PC-3 (cell line): ENCODE data around the gene MAPKBP1. TPM values are rescaled to one million over a fixed set of nuclear protein-coding genes. Genes with fewer than 3 reads are reported as not detected.

Source experiments
- ATAC-seq: fragments of 200-7000 bp; cut with Tn5 transposase; 2 replicates; pipeline ENCODE4 v1.9.1; 2020; ENCODE audit warnings: mild to moderate bottlenecking, moderate library complexity
- BruUV-seq: library from RNA; stranded (reverse); fragments of 400-500 nt; replicated peaks from 2 replicates; lab custom pipeline; 2021; lab: Mats Ljungman, UMichigan
- CTCF ChIA-PET: fragments of 300-600 bp; sonication (Branson Sonifier 250); formaldehyde crosslinking; loops from one replicate; lab custom pipeline; 2022; ENCODE audit warnings: antibody characterized with exemption; lab: Charles Lee
- POLR2A ChIA-PET: fragments of 300-600 bp; sonication (Branson Sonifier 250); formaldehyde crosslinking; loops from one replicate; lab custom pipeline; 2022; ENCODE audit warnings: antibody characterized with exemption; ENCODE audit not compliant: unreplicated experiment; lab: Charles Lee
- DNase-seq: peaks from one replicate; pipeline ENCODE4 v3.0.0-alpha.2; 2015
- H2AFZ ChIP-seq: fragments of 300-600 bp; sonication (generic); 2 replicates; pipeline ENCODE4 v1.6.0; 2016; ENCODE audit warnings: antibody characterized with exemption, low read length
- H3F3A ChIP-seq: fragments of 300-600 bp; sonication (generic); one replicate; pipeline ENCODE4 v1.6.0; 2017; ENCODE audit warnings: antibody characterized with exemption, low read length, control low read depth, mild to moderate bottlenecking; ENCODE audit not compliant: unreplicated experiment
- H3K27ac ChIP-seq: fragments of 300-600 bp; sonication (generic); 2 replicates; pipeline ENCODE4 v1.5.1; 2016; ENCODE audit warnings: mild to moderate bottlenecking, low read length
- H3K27me3 ChIP-seq: fragments of 300-600 bp; sonication (generic); 2 replicates; pipeline ENCODE4 v1.6.1; 2016; ENCODE audit warnings: low read length, mixed read lengths
- H3K36me3 ChIP-seq: fragments of 300-600 bp; sonication (generic); 2 replicates; pipeline ENCODE4 v1.6.1; 2016; ENCODE audit warnings: low read depth, mixed run types, low read length, mixed read lengths
- H3K4me1 ChIP-seq: fragments of 300-600 bp; sonication (generic); 2 replicates; pipeline ENCODE4 v1.5.1; 2016; ENCODE audit warnings: low read length; ENCODE audit not compliant: insufficient read depth
- H3K4me2 ChIP-seq: fragments of 300-600 bp; sonication (generic); 2 replicates; pipeline ENCODE4 v1.6.0; 2016; ENCODE audit warnings: low read length
- H3K4me3 ChIP-seq: fragments of 300-600 bp; sonication (generic); 2 replicates; pipeline ENCODE4 v1.5.1; 2016; ENCODE audit warnings: mild to moderate bottlenecking, low read length, mixed read lengths
- H3K79me2 ChIP-seq: fragments of 300-600 bp; sonication (generic); 2 replicates; pipeline ENCODE4 v1.6.1; 2017; ENCODE audit warnings: low read length, mixed read lengths
- H3K9ac ChIP-seq: fragments of 300-600 bp; sonication (generic); 2 replicates; pipeline ENCODE4 v1.6.0; 2016; ENCODE audit warnings: mild to moderate bottlenecking, low read length
- H3K9me2 ChIP-seq: fragments of 300-600 bp; sonication (generic); replicated peaks from 2 replicates; pipeline ENCODE4 v1.6.1; 2016; ENCODE audit warnings: mixed run types, low read length, mixed read lengths
- H3K9me3 ChIP-seq: fragments of 300-600 bp; sonication (generic); 2 replicates; pipeline ENCODE4 v1.6.1; 2016; ENCODE audit warnings: low read length, mixed read lengths
- H4K20me1 ChIP-seq: fragments of 300-600 bp; sonication (generic); 2 replicates; pipeline ENCODE4 v1.6.1; 2016; ENCODE audit warnings: low read length, mixed read lengths
- EZH2 ChIP-seq: fragments of 300-600 bp; sonication (generic); IDR thresholded peaks from one replicate; pipeline ENCODE4 v1.6.1; 2017; ENCODE audit warnings: antibody characterized with exemption, mild to moderate bottlenecking, low read length; ENCODE audit not compliant: unreplicated experiment
- EZH2phosphoT487 ChIP-seq: fragments of 300-600 bp; sonication (generic); IDR thresholded peaks from 2 replicates; pipeline ENCODE4 v1.6.1; 2018; ENCODE audit warnings: mild to moderate bottlenecking, antibody characterized with exemption, low read length, borderline replicate concordance
- intact Hi-C: fragments of 100-400 bp; cut with micrococcal nuclease; formaldehyde crosslinking; loops from 2 replicates; pipeline ENCODE4 v1.9.0; 2023
- total RNA-seq: library from RNA; depleted of rRNA; stranded (reverse); fragments of >200 nt; gene quantifications from 2 replicates; pipeline ENCODE4 v1.2.3, GENCODE V29; 2014
- TF ChIP-seq, protein P1 (sequence below): fragments of 300-600 bp; sonication (generic); conservative IDR thresholded peaks from 2 replicates; pipeline ENCODE4 v1.5.1; 2017; ENCODE audit warnings: antibody characterized with exemption, low read depth, mild to moderate bottlenecking, low read length

The MAPKBP1 gene
- total RNA-seq, 1 experiment from 2014 or later, result 29.1 TPM

DNA sequence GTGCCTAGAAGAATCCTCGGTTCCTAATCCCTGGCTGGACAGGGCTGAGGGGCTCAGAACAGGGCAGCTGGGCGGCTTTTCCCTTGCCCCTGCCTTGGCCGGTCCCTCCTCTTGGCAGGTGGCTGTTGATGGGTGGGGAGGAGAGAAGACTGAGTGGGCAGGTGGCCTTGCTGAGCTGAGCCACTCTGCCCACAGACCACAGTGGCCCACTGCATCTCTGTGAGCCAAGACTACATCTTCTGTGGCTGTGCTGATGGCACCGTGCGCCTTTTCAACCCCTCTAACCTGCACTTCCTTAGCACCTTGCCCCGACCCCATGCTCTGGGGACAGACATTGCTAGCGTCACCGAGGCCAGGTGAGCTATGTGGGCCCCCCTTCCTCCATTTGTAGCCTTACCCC, 39.1 kb downstream of the MAPKBP1 start:
- Histone ChIP-seq H3K4me3 (no peak overlapping the region), H3F3A (no peaks in the 10 kb centered on the region), H3K9me3 (no peaks in the 10 kb centered on the region), H4K20me1 (no peaks in the 10 kb centered on the region), H3K27ac (no peak overlapping the region), H3K36me3 (peaks cover 29% of the 10 kb centered on the region), H2AFZ (no peak overlapping the region), H3K4me1 (peaks cover 12% of the 10 kb centered on the region), H3K9ac (no peak overlapping the region), H3K79me2 (no peaks in the 10 kb centered on the region), H3K4me2 (no peak overlapping the region), H3K27me3 (no peaks in the 10 kb centered on the region), H3K9me2 (no peaks in the 10 kb centered on the region)
- ATAC-seq (no peak), DNase-seq (no peak)
- POLR2A ChIA-PET, result no interaction called here
- TF ChIP-seq EZH2 (no peak), EZH2phosphoT487 (no peak)
- TF ChIP-seq, protein P1, sequence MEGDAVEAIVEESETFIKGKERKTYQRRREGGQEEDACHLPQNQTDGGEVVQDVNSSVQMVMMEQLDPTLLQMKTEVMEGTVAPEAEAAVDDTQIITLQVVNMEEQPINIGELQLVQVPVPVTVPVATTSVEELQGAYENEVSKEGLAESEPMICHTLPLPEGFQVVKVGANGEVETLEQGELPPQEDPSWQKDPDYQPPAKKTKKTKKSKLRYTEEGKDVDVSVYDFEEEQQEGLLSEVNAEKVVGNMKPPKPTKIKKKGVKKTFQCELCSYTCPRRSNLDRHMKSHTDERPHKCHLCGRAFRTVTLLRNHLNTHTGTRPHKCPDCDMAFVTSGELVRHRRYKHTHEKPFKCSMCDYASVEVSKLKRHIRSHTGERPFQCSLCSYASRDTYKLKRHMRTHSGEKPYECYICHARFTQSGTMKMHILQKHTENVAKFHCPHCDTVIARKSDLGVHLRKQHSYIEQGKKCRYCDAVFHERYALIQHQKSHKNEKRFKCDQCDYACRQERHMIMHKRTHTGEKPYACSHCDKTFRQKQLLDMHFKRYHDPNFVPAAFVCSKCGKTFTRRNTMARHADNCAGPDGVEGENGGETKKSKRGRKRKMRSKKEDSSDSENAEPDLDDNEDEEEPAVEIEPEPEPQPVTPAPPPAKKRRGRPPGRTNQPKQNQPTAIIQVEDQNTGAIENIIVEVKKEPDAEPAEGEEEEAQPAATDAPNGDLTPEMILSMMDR, result no peak
- CTCF ChIA-PET, result interaction anchor here (2.0 kb wide), 1 partner anchor 39 kb away, joined by 5 read pairs; the partner anchor contains the start of gene MAPKBP1
- BruUV-seq, result no TSS peak
- intact Hi-C loops, result loop anchor here (5.0 kb wide), 1 partner anchor 211 kb away; no protein-coding TSS in a partner anchor

DNA sequence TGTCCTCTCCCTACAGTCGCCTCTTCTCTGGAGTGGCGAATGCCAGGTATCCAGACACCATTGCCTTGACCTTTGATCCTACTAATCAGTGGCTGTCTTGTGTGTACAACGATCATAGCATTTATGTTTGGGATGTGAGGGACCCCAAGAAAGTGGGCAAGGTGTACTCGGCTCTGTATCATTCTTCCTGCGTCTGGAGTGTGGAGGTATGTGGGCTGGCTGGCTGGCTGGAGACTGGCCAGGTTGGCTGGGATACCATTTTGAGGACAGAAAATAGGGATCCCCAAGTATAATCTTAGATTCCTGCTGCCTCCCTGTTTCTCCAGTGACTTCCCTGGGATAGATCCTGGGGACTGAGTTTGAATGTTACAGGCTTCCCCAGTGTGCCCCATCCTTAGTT, 40.2 kb downstream of the MAPKBP1 start:
- Histone ChIP-seq H3K9me2 (no peaks in the 10 kb centered on the region), H3K36me3 (peaks cover 36% of the 10 kb centered on the region), H3K4me1 (peaks cover 3% of the 10 kb centered on the region), H3K27me3 (no peaks in the 10 kb centered on the region), H3K9me3 (no peaks in the 10 kb centered on the region), H2AFZ (no peak overlapping the region), H3K9ac (no peak overlapping the region), H3K4me2 (no peak overlapping the region), H3K79me2 (no peaks in the 10 kb centered on the region), H4K20me1 (no peaks in the 10 kb centered on the region), H3F3A (no peaks in the 10 kb centered on the region), H3K4me3 (no peak overlapping the region), H3K27ac (no peak overlapping the region)
- POLR2A ChIA-PET, result no interaction called here
- DNase-seq (no peak), ATAC-seq (no peak)
- CTCF ChIA-PET, result interaction anchor here (2.0 kb wide), 1 partner anchor 40 kb away, joined by 5 read pairs; the partner anchor contains the start of gene MAPKBP1
- BruUV-seq, result no TSS peak
- TF ChIP-seq, protein P1, result no peak
- TF ChIP-seq EZH2 (no peak), EZH2phosphoT487 (no peak)
- intact Hi-C loops, result loop anchor here (5.0 kb wide), 1 partner anchor 212 kb away; no protein-coding TSS in a partner anchor

DNA sequence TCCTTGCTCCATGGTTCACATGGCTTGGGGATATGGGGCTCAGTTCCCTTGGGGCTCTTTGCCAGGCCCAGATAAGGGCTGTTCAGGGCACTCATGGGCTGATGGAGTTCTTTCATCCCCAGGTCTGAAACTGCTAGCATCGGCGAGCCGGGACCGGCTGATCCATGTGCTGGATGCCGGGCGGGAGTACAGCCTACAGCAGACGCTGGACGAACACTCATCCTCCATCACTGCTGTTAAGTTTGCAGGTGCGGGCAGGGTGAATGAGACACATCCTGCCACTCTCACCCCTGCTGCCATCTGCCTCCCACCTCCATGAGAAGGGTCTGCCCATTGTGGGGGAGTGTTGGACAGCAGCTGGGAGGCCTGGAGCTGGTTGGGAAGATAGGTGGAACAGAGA, 42.5 kb downstream of the MAPKBP1 start:
- Histone ChIP-seq H3K9me2 (no peaks in the 10 kb centered on the region), H3K9me3 (no peaks in the 10 kb centered on the region), H3K4me2 (no peak overlapping the region), H4K20me1 (no peaks in the 10 kb centered on the region), H3K79me2 (no peaks in the 10 kb centered on the region), H3K9ac (no peak overlapping the region), H3K4me1 (no peaks in the 10 kb centered on the region), H3F3A (no peaks in the 10 kb centered on the region), H3K4me3 (no peak overlapping the region), H3K27ac (no peak overlapping the region), H3K36me3 (peaks cover 41% of the 10 kb centered on the region), H2AFZ (no peak overlapping the region), H3K27me3 (no peaks in the 10 kb centered on the region)
- ATAC-seq (no peak), DNase-seq (no peak)
- CTCF ChIA-PET, result no interaction called here
- POLR2A ChIA-PET, result no interaction called here
- no TSS peak for BruUV-seq
- TF ChIP-seq, protein P1, result no peak
- no peak for TF ChIP-seq EZH2phosphoT487
- intact Hi-C loops, result no loop called here
